GM21717 (cell line): Measurements from ENCODE around the gene GNB3.

Source experiments
- ATAC-seq: cut with Tn5 transposase; IDR thresholded peaks from one replicate; pipeline ENCODE4 v1.9.1; 2021; ENCODE audit warnings: mild to moderate bottlenecking, moderate library complexity; ENCODE audit not compliant: unreplicated experiment

The GNB3 gene

GRCh38 chr12:6823182-6824084, 17.3 kb upstream of the GNB3 start:
- no peak for ATAC-seq

GRCh38 chr12:6824085-6824775, 16.5 kb upstream of the GNB3 start:
- ATAC-seq: no peak

- ATAC-seq: no peak
These were observed 15.8 kb upstream of the GNB3 start for GRCh38 chr12:6824901-6825381.

- ATAC-seq: peak; percentile 45
These were observed 15.2 kb upstream of the GNB3 start for GRCh38 chr12:6825398-6826124.

GRCh38 chr12:6826125-6826733, 14.5 kb upstream of the GNB3 start:
- ATAC-seq: no peak

GRCh38 chr12:6826734-6827436, 13.8 kb upstream of the GNB3 start:
- no peak for ATAC-seq

GRCh38 chr12:6827437-6827911, 13.3 kb upstream of the GNB3 start:
- ATAC-seq: no peak

GRCh38 chr12:6827982-6828780, 12.5 kb upstream of the GNB3 start, which contains the start of gene P3H3:
Gene P3H3 (plus strand): TSS chr12:6828407. CDS start chr12:6828441, 34 bp downstream.
- no peak for ATAC-seq

GRCh38 chr12:6828781-6829535, 11.8 kb upstream of the GNB3 start:
- no peak for ATAC-seq

- ATAC-seq: no peak
These were observed 11.0 kb upstream of the GNB3 start for GRCh38 chr12:6829536-6830220.

GRCh38 chr12:6830286-6830890, 10.3 kb upstream of the GNB3 start:
- no peak for ATAC-seq

- ATAC-seq: no peak
These were observed 9.7 kb upstream of the GNB3 start for GRCh38 chr12:6830999-6831398.

GRCh38 chr12:6831450-6831995, 9.2 kb upstream of the GNB3 start:
- ATAC-seq: no peak

GRCh38 chr12:6832125-6832524, 8.6 kb upstream of the GNB3 start:
- no peak for ATAC-seq

GRCh38 chr12:6833189-6833890, 7.4 kb upstream of the GNB3 start:
- no peak for ATAC-seq

- ATAC-seq: no peak
These were observed 6.5 kb upstream of the GNB3 start for GRCh38 chr12:6834254-6834653.

GRCh38 chr12:6834873-6835272, 5.9 kb upstream of the GNB3 start:
- no peak for ATAC-seq
